K562 (cell line): Measurements from ENCODE around the gene MATN1. TPM values are rescaled to one million over a fixed set of nuclear protein-coding genes. Genes with fewer than 3 reads are reported as not detected.
A peak's percentile ranks its signal among the peaks of the same experiment; 100 is the strongest.

Source experiments
- CXXC5 ChIP-seq: fragments of 250-450 bp; sonication (Bioruptor Pico); IDR thresholded peaks from 2 replicates; pipeline ENCODE4 v1.8.0; 2022; ENCODE audit warnings: inconsistent platforms, mild to moderate bottlenecking, moderate library complexity
- ETV6 ChIP-seq, 3 experiments: fragments of 150-350 bp in 1 of 3; sonication (generic) in 1 of 3; formaldehyde crosslinking in 1 of 3; IDR thresholded peaks; 2 replicates each; pipeline versions ENCODE4 v1.6.1 to v1.8.0; 2014 to 2022; ENCODE audit warnings: borderline replicate concordance in 2 of 3, low read depth in 2 of 3, antibody characterized with exemption in 1 of 3, low read length in 1 of 3, mild to moderate bottlenecking in 1 of 3, missing genetic modification reagents in 1 of 3
- EZH2 ChIP-seq: IDR thresholded peaks from 2 replicates; pipeline ENCODE4 v1.6.1; 2012; ENCODE audit warnings: low read depth, mild to moderate bottlenecking, inconsistent platforms, low read length, borderline replicate concordance
- GABPA ChIP-seq: fragments of 200-800 bp; sonication (Bioruptor generic); conservative IDR thresholded peaks from 2 replicates; pipeline ENCODE4 v1.6.1; 2016; ENCODE audit warnings: low read depth, missing genetic modification characterization, missing compliant biosample characterization
- HMG20B ChIP-seq: fragments of 250-450 bp; sonication (Bioruptor Pico); IDR thresholded peaks from 2 replicates; pipeline ENCODE4 v1.5.0; 2021; ENCODE audit warnings: mild to moderate bottlenecking
- ILF3 ChIP-seq: fragments of 450-650 bp; IDR thresholded peaks from 2 replicates; pipeline ENCODE4 v1.6.1; 2018; ENCODE audit warnings: antibody characterized with exemption, mild to moderate bottlenecking, moderate library complexity, borderline replicate concordance
- MCM3 ChIP-seq: fragments of 450-650 bp; IDR thresholded peaks from 2 replicates; pipeline ENCODE4 v1.6.1; 2016
- MIER1 ChIP-seq: fragments of 450-650 bp; IDR thresholded peaks from 2 replicates; pipeline ENCODE4 v1.6.1; 2016; ENCODE audit warnings: antibody characterized with exemption, mild to moderate bottlenecking, low read depth
- PHTF2 ChIP-seq: fragments of 250-450 bp; sonication (Bioruptor Pico); IDR thresholded peaks from 2 replicates; pipeline ENCODE4 v1.5.0; 2021; ENCODE audit warnings: mild to moderate bottlenecking
- POLR3G ChIP-seq: IDR thresholded peaks from 2 replicates; pipeline ENCODE4 v1.6.1; 2011; ENCODE audit not compliant: insufficient read length, insufficient replicate concordance; ENCODE audit errors: extremely low read depth
- PRMT5 ChIP-seq: sonication (generic); formaldehyde crosslinking; IDR thresholded peaks from 2 replicates; pipeline ENCODE4 v1.5.0; 2020; ENCODE audit warnings: missing genetic modification reagents
- RCOR1 ChIP-seq, 2 experiments: IDR thresholded peaks; 2 replicates each; pipeline ENCODE4 v1.6.1; 2012; ENCODE audit warnings: low read depth in 2 of 2, low read length in 2 of 2, borderline replicate concordance in 1 of 2, improper control_type of control experiment in 1 of 2
- RNF2 ChIP-seq: sonication (generic); IDR thresholded peaks from 2 replicates; pipeline ENCODE4 v1.6.1; 2016
- SRSF7 ChIP-seq: fragments of 200-400 bp; formaldehyde crosslinking; optimal IDR thresholded peaks from 2 replicates; pipeline ENCODE3; 2017; ENCODE audit warnings: mild to moderate bottlenecking, low read depth, low read length
- TEAD2 ChIP-seq: fragments of 450-650 bp; IDR thresholded peaks from 2 replicates; pipeline ENCODE4 v1.6.1; 2016; ENCODE audit warnings: missing genetic modification characterization, control low read depth, missing compliant biosample characterization
- U2AF1 ChIP-seq: fragments of 200-400 bp; formaldehyde crosslinking; optimal IDR thresholded peaks from 2 replicates; pipeline ENCODE3; 2017; ENCODE audit warnings: mild to moderate bottlenecking, low read depth, low read length, moderate library complexity
- ZNF431 ChIP-seq: sonication (generic); formaldehyde crosslinking; IDR thresholded peaks from 2 replicates; pipeline ENCODE4 v1.8.0; 2022; ENCODE audit warnings: mild to moderate bottlenecking, missing genetic modification reagents
- ZNF445 ChIP-seq: fragments of 250-450 bp; sonication (Bioruptor Pico); IDR thresholded peaks from 2 replicates; pipeline ENCODE4 v1.4.0; 2020; ENCODE audit warnings: low read depth, mild to moderate bottlenecking, moderate library complexity
- ZNF75A ChIP-seq: fragments of 450-650 bp; formaldehyde crosslinking; IDR thresholded peaks from 2 replicates; pipeline ENCODE4 v1.4.0; 2020; ENCODE audit warnings: mild to moderate bottlenecking
- polyA plus RNA-seq, 8 experiments: library from polyadenylated mRNA; depleted of rRNA in 4 of 8; stranded (reverse) in 5 of 8; unstranded in 3 of 8; fragments of >200 nt; fragmentation: Nextera tagmentation in 2 of 8; fragmentation: Illumina TruSeq in 1 of 8; extraction: Ambion mirVana in 2 of 8; extraction: Trizol in 1 of 8; gene quantifications; 2 replicates each; pipeline versions ENCODE4 v1.2.1 to v1.2.3, GENCODE V29; 2011 to 2014; ENCODE audit warnings: inconsistent platforms in 1 of 8, missing spikeins in 1 of 8
- total RNA-seq, 7 experiments: library from RNA; depleted of rRNA in 6 of 7; stranded (reverse); fragments of >200 nt in 6 of 7; fragmentation: Illumina TruSeq in 2 of 7; extraction: Trizol in 2 of 7; gene quantifications; 2 replicates each; pipeline versions ENCODE4 v1.2.1 to v1.2.3, GENCODE V29; 2011 to 2021; ENCODE audit warnings: low replicate concordance in 1 of 7
- TF ChIP-seq, protein P1 (sequence below): fragments of 200-800 bp; sonication (Bioruptor generic); IDR thresholded peaks from 2 replicates; pipeline ENCODE4 v1.6.1; 2017; ENCODE audit warnings: missing genetic modification characterization, missing compliant biosample characterization
- TF ChIP-seq, protein P2 (sequence below): fragments of 450-650 bp; IDR thresholded peaks from 2 replicates; pipeline ENCODE4 v1.6.1; 2014; ENCODE audit warnings: low read depth, mild to moderate bottlenecking, moderate library complexity, borderline replicate concordance
- TF ChIP-seq, protein P3 (sequence below): sonication (generic); formaldehyde crosslinking; IDR thresholded peaks from 2 replicates; pipeline ENCODE4 v1.4.0; 2020; ENCODE audit warnings: mild to moderate bottlenecking, missing genetic modification reagents

The MATN1 gene
- total and polyA plus RNA-seq, 9 of the 15 experiments (the other 6 are each of a cell fraction or from before 2014, with no cell fraction given) = 0.10 to 2.3 (median 1.2) TPM

DNA sequence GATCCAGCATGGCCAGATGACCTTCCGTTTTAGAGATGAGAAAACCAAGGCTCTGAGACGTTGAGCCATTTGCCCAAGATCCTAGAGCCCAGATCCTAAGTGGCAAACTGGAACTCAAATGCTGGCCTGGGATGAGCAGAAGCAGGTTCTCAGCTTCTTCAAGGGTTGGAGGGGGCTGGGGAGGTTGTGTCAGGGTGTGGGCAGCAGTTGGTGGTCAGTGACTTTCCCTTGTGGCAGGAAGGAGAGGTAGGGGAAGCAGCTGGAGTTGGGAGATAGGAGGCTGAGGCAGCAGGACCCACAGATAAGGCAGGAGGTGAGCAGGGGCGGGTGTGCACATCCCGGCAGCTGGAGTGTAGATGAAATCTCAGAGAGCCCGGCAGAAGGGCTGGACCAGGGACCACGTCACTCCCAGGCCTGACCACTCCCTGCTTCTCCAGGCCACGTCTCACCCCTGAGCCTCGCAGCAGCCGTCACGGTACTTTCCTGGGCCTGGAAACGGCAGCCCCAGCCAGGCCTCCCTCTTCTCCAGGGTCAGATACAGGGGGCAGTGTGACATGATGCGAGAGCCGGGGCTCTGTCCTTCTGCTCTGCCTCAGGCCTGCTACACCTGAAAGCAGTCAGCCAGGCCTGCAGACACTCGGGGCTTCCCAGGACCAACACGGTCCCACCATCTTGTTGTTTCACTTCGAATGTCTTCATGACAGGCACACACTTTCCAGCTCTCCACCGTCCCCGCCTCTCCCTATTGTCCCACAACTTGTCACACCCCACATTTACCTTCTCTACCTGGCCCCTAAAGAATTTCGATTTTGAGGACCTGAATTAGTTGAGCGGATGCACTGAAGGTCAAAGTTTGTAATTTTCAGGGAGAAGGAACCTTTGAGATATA is 45.7 kb upstream of the MATN1 start (continued):
- TF ChIP-seq POLR3G (no peak), U2AF1 (no peak), ZNF75A (peak; percentile 66), PRMT5 (CRISPR knock-in tag) (no peak), GABPA (tag) (peak; percentile 72), TEAD2 (no peak), CXXC5 (peak; percentile 98), HMG20B (CRISPR knock-in tag) (no peak), RCOR1 (IDR thresholded peaks at IDR 0.05; ENCODE audit: borderline replicate concordance in 1 of 2, low read depth in 2 of 2, low read length in 2 of 2) (peak; percentile 98 to 99), MIER1 (no peak; the same call in 1 of the 2 replicates), PHTF2 (CRISPR knock-in tag) (no peak), ETV6 (IDR thresholded peaks at IDR 0.05; ENCODE audit: borderline replicate concordance in 1 of 2, low read depth in 2 of 2, low read length in 1 of 2) (peak in 1 of 2 experiments; percentile 93; a peak in 1 of 4 replicates), ETV6 (CRISPR knock-in tag; IDR thresholded peaks at IDR 0.05; ENCODE audit: borderline replicate concordance) (no peak), ZNF445 (CRISPR knock-in tag) (peak; percentile 49; the same call in 1 of the 2 replicates), SRSF7 (no peak), EZH2 (peak; percentile 100), ZNF431 (CRISPR knock-in tag) (peak; percentile 86), RNF2 (peak; percentile 100), MCM3 (no peak), ILF3 (no peak)
- TF ChIP-seq, protein P1, sequence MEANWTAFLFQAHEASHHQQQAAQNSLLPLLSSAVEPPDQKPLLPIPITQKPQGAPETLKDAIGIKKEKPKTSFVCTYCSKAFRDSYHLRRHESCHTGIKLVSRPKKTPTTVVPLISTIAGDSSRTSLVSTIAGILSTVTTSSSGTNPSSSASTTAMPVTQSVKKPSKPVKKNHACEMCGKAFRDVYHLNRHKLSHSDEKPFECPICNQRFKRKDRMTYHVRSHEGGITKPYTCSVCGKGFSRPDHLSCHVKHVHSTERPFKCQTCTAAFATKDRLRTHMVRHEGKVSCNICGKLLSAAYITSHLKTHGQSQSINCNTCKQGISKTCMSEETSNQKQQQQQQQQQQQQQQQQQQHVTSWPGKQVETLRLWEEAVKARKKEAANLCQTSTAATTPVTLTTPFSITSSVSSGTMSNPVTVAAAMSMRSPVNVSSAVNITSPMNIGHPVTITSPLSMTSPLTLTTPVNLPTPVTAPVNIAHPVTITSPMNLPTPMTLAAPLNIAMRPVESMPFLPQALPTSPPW (CRISPR knock-in tag) = peak; percentile 98
- TF ChIP-seq, protein P2, sequence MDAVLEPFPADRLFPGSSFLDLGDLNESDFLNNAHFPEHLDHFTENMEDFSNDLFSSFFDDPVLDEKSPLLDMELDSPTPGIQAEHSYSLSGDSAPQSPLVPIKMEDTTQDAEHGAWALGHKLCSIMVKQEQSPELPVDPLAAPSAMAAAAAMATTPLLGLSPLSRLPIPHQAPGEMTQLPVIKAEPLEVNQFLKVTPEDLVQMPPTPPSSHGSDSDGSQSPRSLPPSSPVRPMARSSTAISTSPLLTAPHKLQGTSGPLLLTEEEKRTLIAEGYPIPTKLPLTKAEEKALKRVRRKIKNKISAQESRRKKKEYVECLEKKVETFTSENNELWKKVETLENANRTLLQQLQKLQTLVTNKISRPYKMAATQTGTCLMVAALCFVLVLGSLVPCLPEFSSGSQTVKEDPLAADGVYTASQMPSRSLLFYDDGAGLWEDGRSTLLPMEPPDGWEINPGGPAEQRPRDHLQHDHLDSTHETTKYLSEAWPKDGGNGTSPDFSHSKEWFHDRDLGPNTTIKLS = peak; percentile 99
- TF ChIP-seq, protein P3, sequence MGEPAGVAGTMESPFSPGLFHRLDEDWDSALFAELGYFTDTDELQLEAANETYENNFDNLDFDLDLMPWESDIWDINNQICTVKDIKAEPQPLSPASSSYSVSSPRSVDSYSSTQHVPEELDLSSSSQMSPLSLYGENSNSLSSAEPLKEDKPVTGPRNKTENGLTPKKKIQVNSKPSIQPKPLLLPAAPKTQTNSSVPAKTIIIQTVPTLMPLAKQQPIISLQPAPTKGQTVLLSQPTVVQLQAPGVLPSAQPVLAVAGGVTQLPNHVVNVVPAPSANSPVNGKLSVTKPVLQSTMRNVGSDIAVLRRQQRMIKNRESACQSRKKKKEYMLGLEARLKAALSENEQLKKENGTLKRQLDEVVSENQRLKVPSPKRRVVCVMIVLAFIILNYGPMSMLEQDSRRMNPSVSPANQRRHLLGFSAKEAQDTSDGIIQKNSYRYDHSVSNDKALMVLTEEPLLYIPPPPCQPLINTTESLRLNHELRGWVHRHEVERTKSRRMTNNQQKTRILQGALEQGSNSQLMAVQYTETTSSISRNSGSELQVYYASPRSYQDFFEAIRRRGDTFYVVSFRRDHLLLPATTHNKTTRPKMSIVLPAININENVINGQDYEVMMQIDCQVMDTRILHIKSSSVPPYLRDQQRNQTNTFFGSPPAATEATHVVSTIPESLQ = no peak
